Naive thymus-derived CD4-positive, alpha-beta T cell (primary cell): Measurements from ENCODE around the gene FAM161B. TPM values are rescaled to one million over a fixed set of nuclear protein-coding genes. Genes with fewer than 3 reads are reported as not detected.

Experiments
- ATAC-seq: fragments of 150-1000 bp; cut with Tn5 transposase; 2 replicates; pipeline ENCODE4 v1.10.0; 2021; ENCODE audit warnings: mild to moderate bottlenecking, moderate library complexity
- CTCF ChIA-PET: fragments of 350-600 bp; sonication (Branson Sonifier 250); formaldehyde crosslinking; loops from one replicate; lab custom pipeline; 2021; ENCODE audit warnings: antibody characterized with exemption; lab: Charles Lee
- POLR2A ChIA-PET: fragments of 350-600 bp; sonication (Branson Sonifier 250); formaldehyde crosslinking; loops from one replicate; lab custom pipeline; 2021; ENCODE audit warnings: antibody characterized with exemption, inconsistent platforms; lab: Charles Lee
- DNase-seq, 9 donors: peaks; one replicate each; pipeline versions ENCODE4 v3.0.0 to v3.0.0-alpha.2; 2020 to 2022; ENCODE audit warnings: mixed read lengths in 1 of 9
- H3K27ac ChIP-seq: one replicate; pipeline ENCODE4 v1.7.0; 2013; ENCODE audit warnings: mild to moderate bottlenecking, low read depth, low read length, moderate library complexity
- H3K27me3 ChIP-seq, 2 donors: one replicate each; pipeline ENCODE4 v1.7.0; 2013; ENCODE audit warnings: low read length in 2 of 2, mild to moderate bottlenecking in 2 of 2, moderate library complexity in 2 of 2; ENCODE audit not compliant: control insufficient read depth in 2 of 2, insufficient read depth in 2 of 2
- H3K36me3 ChIP-seq, 3 experiments: 1 replicate in 2 of 3; 2 replicates in 1 of 3; pipeline ENCODE4 v1.7.0; 2013; ENCODE audit warnings: low read length in 3 of 3, mild to moderate bottlenecking in 3 of 3, moderate library complexity in 1 of 3; ENCODE audit not compliant: insufficient read depth in 3 of 3, control insufficient read depth in 2 of 3
- H3K4me1 ChIP-seq, 2 donors: one replicate each; pipeline ENCODE4 v1.7.0; 2013; ENCODE audit warnings: low read length in 2 of 2, mild to moderate bottlenecking in 2 of 2, moderate library complexity in 1 of 2; ENCODE audit not compliant: control insufficient read depth in 2 of 2, insufficient read depth in 2 of 2
- H3K4me3 ChIP-seq: 2 replicates; pipeline ENCODE4 v1.7.0; 2013; ENCODE audit warnings: mild to moderate bottlenecking, low read length
- H3K9me3 ChIP-seq, 3 experiments: 1 replicate in 2 of 3; 2 replicates in 1 of 3; pipeline ENCODE4 v1.7.0; 2013; ENCODE audit warnings: low read length in 3 of 3; ENCODE audit not compliant: control insufficient read depth in 2 of 3
- H3K27ac Mint-ChIP-seq, 9 donors: one replicate each; pipeline ENCODE4 v1.8.0; 2020 to 2022; ENCODE audit warnings: mixed read lengths in 9 of 9, mild to moderate bottlenecking in 8 of 9, moderate library complexity in 5 of 9, inconsistent platforms in 2 of 9
- H3K27me3 Mint-ChIP-seq, 5 donors: one replicate each; pipeline ENCODE4 v1.8.0; 2021 to 2022; ENCODE audit warnings: mixed read lengths in 5 of 5, mild to moderate bottlenecking in 1 of 5
- H3K36me3 Mint-ChIP-seq, 5 donors: one replicate each; pipeline ENCODE4 v1.8.0; 2020 to 2022; ENCODE audit warnings: mixed read lengths in 5 of 5, mild to moderate bottlenecking in 3 of 5, inconsistent platforms in 1 of 5
- H3K4me1 Mint-ChIP-seq, 7 donors: one replicate each; pipeline ENCODE4 v1.8.0; 2020 to 2022; ENCODE audit warnings: mixed read lengths in 7 of 7, mild to moderate bottlenecking in 3 of 7, inconsistent platforms in 1 of 7
- H3K4me3 Mint-ChIP-seq, 10 donors: one replicate each; pipeline ENCODE4 v1.8.0; 2020 to 2022; ENCODE audit warnings: mild to moderate bottlenecking in 10 of 10, mixed read lengths in 10 of 10, moderate library complexity in 6 of 10, inconsistent platforms in 2 of 10
- H3K9me3 Mint-ChIP-seq, 11 donors: one replicate each; pipeline ENCODE4 v1.8.0; 2020 to 2022; ENCODE audit warnings: mixed read lengths in 11 of 11, mild to moderate bottlenecking in 4 of 11, inconsistent platforms in 1 of 11, moderate library complexity in 1 of 11
- intact Hi-C, 2 donors: fragments of 100-400 bp; cut with micrococcal nuclease; formaldehyde crosslinking; loops; one replicate each; pipeline ENCODE4 v1.15.1; 2023
- polyA plus RNA-seq, 2 donors: library from polyadenylated mRNA; unstranded; fragments of 300-500 nt; fragmentation: Illumina TruSeq; gene quantifications; one replicate each; pipeline ENCODE4 v1.2.3, GENCODE V29; 2021
- total RNA-seq, 6 experiments: library from RNA in 5 of 6; stranded (reverse) in 5 of 6; gene quantifications; 1 replicate in 5 of 6; 2 replicates in 1 of 6; pipeline ENCODE4 v1.2.3 and lab custom pipeline; 2021 to 2026

The FAM161B gene
- total and polyA plus RNA-seq, 7 experiments from 2014 or later = 1.7 to 6.6 (median 3.7) TPM

DNA sequence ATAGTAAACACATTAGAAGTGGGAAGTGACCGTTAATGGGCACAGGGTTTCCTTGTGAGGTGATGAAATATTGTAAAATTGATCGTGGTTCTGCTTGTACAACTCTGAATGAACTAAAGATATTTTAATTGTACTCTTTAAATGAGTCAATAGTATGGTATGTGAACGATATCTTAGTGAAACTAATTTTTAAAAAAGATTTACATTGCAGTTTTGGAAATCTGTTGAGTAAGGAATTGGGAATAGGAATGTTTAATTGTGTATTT lies 61.5 kb downstream of the FAM161B start:
- Histone ChIP-seq H3K27me3 (no peaks in the 10 kb centered on the region), H3K9me3 (no peaks in the 10 kb centered on the region), H3K27ac (peak overlapping the region; percentile 97), H3K4me1 (peaks cover 17 to 22% of the 10 kb centered on the region in 2 donors), H3K4me3 (no peak overlapping the region), H3K36me3 (peaks cover 0 to 5% (median 3%) of the 10 kb centered on the region in 3 experiments)
- H3K27me3 Mint-ChIP-seq = no peaks in the 10 kb centered on the region
- H3K4me3 Mint-ChIP-seq = peak overlapping the region; percentile 90 to 99 (median 98)
- intact Hi-C loops = loop anchor here (5.0 to 10.0 kb wide), 2 partner anchors 149 to 394 kb away; partner anchors contain the start of gene RIOX1 (in 1 of the 2)
- POLR2A ChIA-PET = interaction anchor here (0.7 to 1.2 kb wide), 4 partner anchors 9 to 145 kb away, joined by 3 read pairs; partner anchors contain the start of genes COQ6 and FAM161B
- H3K27ac Mint-ChIP-seq = peak overlapping the region in 8 of 9 donors; percentile 38 to 99 (median 99)
- H3K36me3 Mint-ChIP-seq = peaks cover 0 to 6% (median 5%) of the 10 kb centered on the region in 5 donors
- peaks cover 26 to 60% (median 51%) of the 10 kb centered on the region in 7 donors for H3K4me1 Mint-ChIP-seq
- DNase-seq (no peak), ATAC-seq (no peak)
- H3K9me3 Mint-ChIP-seq = no peaks in the 10 kb centered on the region
- CTCF ChIA-PET = no interaction called here

DNA sequence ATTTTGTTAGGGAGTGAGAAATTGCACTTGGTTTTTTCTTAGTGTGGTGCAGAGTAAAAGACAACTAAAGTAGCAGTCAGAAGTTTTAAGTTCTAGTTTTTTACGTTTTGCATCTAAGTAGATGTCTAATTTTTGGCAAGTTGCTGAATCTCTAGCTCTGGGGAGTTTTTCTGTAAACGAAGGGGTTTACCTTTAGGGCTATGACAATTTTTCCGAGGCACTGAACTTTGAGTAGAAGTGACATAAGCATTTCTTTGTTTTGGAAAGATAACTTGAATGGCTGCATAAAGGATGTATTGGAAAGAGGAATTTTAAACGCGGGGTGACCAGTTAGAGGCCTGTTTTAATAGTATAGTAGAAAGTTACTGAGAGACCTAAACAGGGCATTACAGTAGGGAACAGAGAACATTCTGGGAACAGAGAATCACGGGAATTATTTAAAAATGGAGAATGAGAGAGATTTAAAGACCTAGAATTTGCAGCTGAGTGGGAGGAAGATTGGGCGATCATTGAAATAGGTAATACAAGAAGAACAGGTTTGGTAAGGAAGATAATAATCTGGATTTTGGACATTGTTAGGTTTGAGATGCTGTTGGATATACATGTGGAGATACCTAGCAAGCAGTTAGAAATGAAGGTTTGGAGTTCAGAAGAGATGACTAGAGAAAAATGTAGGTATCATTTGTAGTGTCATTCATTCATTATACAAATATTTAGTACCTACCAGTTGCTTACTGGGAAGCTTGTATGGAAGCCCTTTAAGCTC lies 62.0 kb downstream of the FAM161B start:
- Mint-ChIP-seq H3K27ac (peak overlapping the region; percentile 64 to 100 (median 99)), H3K36me3 (peaks cover 0 to 6% (median 5%) of the 10 kb centered on the region in 5 donors), H3K4me3 (peak overlapping the region; percentile 90 to 99 (median 98)), H3K9me3 (no peaks in the 10 kb centered on the region), H3K4me1 (peaks cover 26 to 60% (median 51%) of the 10 kb centered on the region in 7 donors), H3K27me3 (no peaks in the 10 kb centered on the region)
- ATAC-seq = no peak
- no peaks in the 10 kb centered on the region for H3K36me3 ChIP-seq
- peaks cover 17 to 22% of the 10 kb centered on the region in 2 donors for H3K4me1 ChIP-seq
- POLR2A ChIA-PET = interaction anchor here (0.7 to 1.5 kb wide), 6 partner anchors 10 to 200 kb away, joined by 3 to 4 read pairs (median 3); partner anchors contain the start of genes COQ6 and FAM161B
- no peaks in the 10 kb centered on the region for H3K27me3 ChIP-seq
- H3K4me3 ChIP-seq = peak overlapping the region; percentile 82
- DNase-seq = peak in 6 of 9 donors; percentile 4 to 65 (median 20)
- no peaks in the 10 kb centered on the region for H3K9me3 ChIP-seq
- H3K27ac ChIP-seq = peak overlapping the region; percentile 97
- CTCF ChIA-PET = no interaction called here
- intact Hi-C loops = loop anchor here (1.0 to 10.0 kb wide), 7 partner anchors 101 to 393 kb away; partner anchors contain the start of genes ALDH6A1 (in 1 of the 2), BBOF1 (in 1 of the 2), ENTPD5 (in 1 of the 2) and LIN52 (in 1 of the 2)

DNA sequence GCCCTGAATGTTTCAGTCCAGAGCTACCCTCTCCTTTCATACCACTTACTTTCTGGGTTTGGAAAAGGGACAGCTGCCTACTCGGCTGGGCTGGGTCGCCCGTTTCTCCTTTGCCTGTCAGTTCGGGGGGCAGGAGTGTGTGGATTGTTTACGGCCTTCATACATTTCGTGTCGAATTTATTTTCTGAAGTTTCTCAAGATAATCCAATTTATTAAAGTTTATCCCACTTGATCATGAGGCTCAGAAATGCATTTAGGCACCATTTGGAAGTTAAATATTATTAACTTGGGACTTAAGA lies 62.6 kb downstream of the FAM161B start:
- ATAC-seq = no peak
- Histone ChIP-seq H3K4me1 (peaks cover 17 to 22% of the 10 kb centered on the region in 2 donors), H3K27me3 (no peaks in the 10 kb centered on the region), H3K9me3 (no peaks in the 10 kb centered on the region), H3K27ac (peak overlapping the region; percentile 97), H3K4me3 (peak overlapping the region; percentile 82), H3K36me3 (no peaks in the 10 kb centered on the region)
- H3K4me1 Mint-ChIP-seq = peaks cover 26 to 60% (median 51%) of the 10 kb centered on the region in 7 donors
- ChIA-PET CTCF (interaction anchor here (0.5 kb wide), 1 partner anchor 34 kb away, joined by 3 read pairs; no protein-coding TSS in a partner anchor), POLR2A (interaction anchor here (0.9 to 2.0 kb wide), 6 partner anchors 9 to 242 kb away, joined by 3 to 10 read pairs (median 3); partner anchors contain the start of genes ALDH6A1 and PTGR2)
- DNase-seq = peak in 2 of 9 donors; percentile 21 to 37
- peak overlapping the region; percentile 90 to 99 (median 98) for H3K4me3 Mint-ChIP-seq
- H3K9me3 Mint-ChIP-seq = no peaks in the 10 kb centered on the region
- intact Hi-C loops = loop anchor here (1.0 to 10.0 kb wide), 7 partner anchors 100 to 392 kb away; partner anchors contain the start of genes ALDH6A1 (in 1 of the 2), BBOF1 (in 1 of the 2), ENTPD5 (in 1 of the 2) and LIN52 (in 1 of the 2)
- H3K27ac Mint-ChIP-seq = peak overlapping the region; percentile 64 to 100 (median 99)
- no peaks in the 10 kb centered on the region for H3K27me3 Mint-ChIP-seq
- peaks cover 0 to 6% (median 5%) of the 10 kb centered on the region in 5 donors for H3K36me3 Mint-ChIP-seq

DNA sequence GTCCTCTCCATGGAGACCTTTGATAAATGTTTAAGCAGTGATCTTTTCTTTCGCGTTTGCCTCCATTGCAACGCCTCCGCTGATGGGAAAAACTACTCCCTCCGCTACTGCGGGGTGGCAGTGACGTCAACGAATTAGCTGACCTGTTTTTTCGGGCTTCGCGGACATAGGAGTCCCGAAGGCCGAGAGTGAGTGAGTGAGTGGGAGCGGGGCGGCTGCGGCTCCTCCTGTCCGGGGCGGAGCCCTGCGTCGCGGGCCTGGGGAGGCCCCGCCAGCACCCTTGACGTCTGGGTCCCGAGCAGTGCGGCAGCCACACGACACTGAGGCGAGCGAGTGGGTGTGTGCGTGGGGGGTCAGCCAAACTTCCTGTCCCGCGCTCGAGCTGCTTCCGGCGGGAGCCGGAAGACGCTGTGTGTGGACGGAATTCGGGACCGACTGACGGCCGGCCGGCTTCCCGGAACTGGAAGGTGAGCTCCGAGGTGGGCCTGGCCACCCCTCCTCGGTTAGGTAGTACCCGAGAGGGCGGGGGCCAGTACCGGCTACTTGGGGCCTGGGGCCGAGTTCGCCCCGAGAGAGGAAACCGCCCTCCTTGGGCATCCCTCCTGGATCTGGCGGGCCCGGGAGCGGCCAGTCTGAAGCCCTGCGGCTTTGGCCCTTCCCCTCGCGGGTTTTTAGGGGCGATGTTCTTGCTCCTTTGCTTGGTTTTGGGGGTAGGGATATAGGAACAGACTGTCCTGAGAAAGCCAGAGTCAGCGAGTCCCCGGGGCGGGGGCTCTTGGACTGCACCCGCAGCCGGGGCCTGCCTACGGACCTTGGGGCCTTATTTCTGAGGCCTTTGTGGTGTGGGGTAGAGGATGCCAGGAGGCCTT lies 63.2 kb downstream of the FAM161B start, which contains the start of gene ZNF410:
Gene ZNF410, plus strand, starts transcription at position 411 of the 869 bp plus-strand sequence. CDS start 5,317 bp downstream, outside the sequence.
- POLR2A ChIA-PET = interaction anchor here (0.6 to 2.0 kb wide), 11 partner anchors 9 to 880 kb away, joined by 3 to 10 read pairs (median 3); partner anchors contain the start of genes ALDH6A1, COQ6, FAM161B and PTGR2
- H3K27me3 Mint-ChIP-seq = no peaks in the 10 kb centered on the region
- no peaks in the 10 kb centered on the region for H3K36me3 ChIP-seq
- peak within 1 kb of the TSS; percentile 82 for H3K4me3 ChIP-seq
- intact Hi-C loops = loop anchor here (1.0 to 10.0 kb wide), 13 partner anchors 34 to 417 kb away; partner anchors contain the start of genes ALDH6A1 (in 2 of the 2), BBOF1 (in 2 of the 2), COQ6 (in 2 of the 2) and ENTPD5 (in 2 of the 2)
- peak; percentile 99 for ATAC-seq
- H3K4me1 ChIP-seq = peaks cover 17 to 22% of the 10 kb centered on the region in 2 donors
- H3K27ac ChIP-seq = peak within 1 kb of the TSS; percentile 97
- no peaks in the 10 kb centered on the region for H3K9me3 Mint-ChIP-seq
- peak within 1 kb of the TSS; percentile 64 to 100 (median 99) for H3K27ac Mint-ChIP-seq
- H3K4me1 Mint-ChIP-seq = peaks cover 24 to 56% (median 47%) of the 10 kb centered on the region in 7 donors
- no peaks in the 10 kb centered on the region for H3K27me3 ChIP-seq
- no peaks in the 10 kb centered on the region for H3K9me3 ChIP-seq
- H3K36me3 Mint-ChIP-seq = peaks cover 0 to 3% (median under 1%) of the 10 kb centered on the region in 5 donors
- peak within 1 kb of the TSS; percentile 90 to 99 (median 98) for H3K4me3 Mint-ChIP-seq
- CTCF ChIA-PET = interaction anchor here (0.5 to 0.6 kb wide), 2 partner anchors 21 to 35 kb away, joined by 3 to 5 read pairs; no protein-coding TSS in a partner anchor
- DNase-seq = peak; percentile 74 to 94 (median 83)

DNA sequence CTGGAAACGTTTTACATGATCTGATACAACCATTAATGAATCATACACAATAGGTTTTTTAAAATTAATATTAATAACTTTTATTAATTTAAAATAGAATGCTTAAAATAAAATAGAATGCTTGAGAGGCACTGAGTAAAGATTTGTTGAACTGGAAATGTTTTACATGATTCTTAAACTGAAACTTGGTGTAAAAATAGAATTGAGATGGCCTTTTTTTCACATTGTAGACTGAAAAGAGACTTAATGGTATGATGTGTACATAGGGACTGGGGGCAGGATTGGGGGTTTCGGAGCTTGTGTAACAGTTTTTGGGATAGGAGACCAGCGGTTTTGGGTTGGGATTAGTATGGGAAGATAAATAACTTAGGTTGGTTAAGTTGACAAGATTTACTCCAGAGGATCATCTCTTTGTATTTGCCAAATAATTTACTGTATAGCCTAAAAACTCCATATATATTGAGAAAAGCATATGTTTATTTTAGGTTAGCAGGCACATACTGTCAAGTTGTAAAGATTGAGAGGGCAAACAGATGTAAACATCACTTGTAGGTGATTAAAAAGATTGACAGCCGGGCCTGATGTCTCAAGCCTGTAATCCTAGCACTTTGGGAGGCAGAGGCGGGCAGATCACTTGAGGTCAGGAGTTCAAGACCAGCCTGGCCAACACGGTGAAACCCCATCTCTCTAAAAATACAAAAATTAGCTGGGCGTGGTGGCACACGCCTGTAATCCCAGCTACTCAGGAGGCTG lies 65.3 kb downstream of the FAM161B start:
- Histone ChIP-seq H3K4me1 (peaks cover 17 to 22% of the 10 kb centered on the region in 2 donors), H3K9me3 (no peaks in the 10 kb centered on the region), H3K27me3 (no peaks in the 10 kb centered on the region), H3K36me3 (no peaks in the 10 kb centered on the region), H3K27ac (no peak overlapping the region), H3K4me3 (no peak overlapping the region)
- intact Hi-C loops = loop anchor here (5.0 to 10.0 kb wide), 2 partner anchors 153 to 390 kb away; partner anchors contain the start of gene RIOX1 (in 1 of the 2)
- H3K27ac Mint-ChIP-seq = peak overlapping the region; percentile 37 to 99 (median 79)
- POLR2A ChIA-PET = interaction anchor here (1.5 kb wide), 1 partner anchor 68 kb away, joined by 3 read pairs; no protein-coding TSS in a partner anchor
- H3K9me3 Mint-ChIP-seq = no peaks in the 10 kb centered on the region
- DNase-seq (no peak), ATAC-seq (no peak)
- H3K4me1 Mint-ChIP-seq = peaks cover 24 to 47% (median 42%) of the 10 kb centered on the region in 7 donors
- CTCF ChIA-PET = no interaction called here
- no peaks in the 10 kb centered on the region for H3K27me3 Mint-ChIP-seq
- H3K4me3 Mint-ChIP-seq = peak overlapping the region; percentile 51 to 98 (median 94)
- peaks cover 0 to 1% (median 0%) of the 10 kb centered on the region in 5 donors for H3K36me3 Mint-ChIP-seq
